Neural progenitor cell (in vitro differentiated cells): ENCODE measurements around the gene SF3B2. TPM values are rescaled to one million over a fixed set of nuclear protein-coding genes. Genes with fewer than 3 reads are reported as not detected.

ENCODE experiments used
- DNase-seq: peaks from one replicate; pipeline ENCODE4 v3.0.0-alpha.2; 2016; ENCODE audit warnings: low spot score
- H2AFZ ChIP-seq: fragments of 200-600 bp; sonication (generic); replicated peaks from 2 replicates; pipeline ENCODE4 v1.6.1; 2016; ENCODE audit warnings: antibody characterized with exemption
- H3F3A ChIP-seq: fragments of 200-600 bp; sonication (generic); 2 replicates; pipeline ENCODE4 v1.6.1; 2016; ENCODE audit warnings: antibody characterized with exemption, low read depth
- H3K27ac ChIP-seq: fragments of 200-600 bp; sonication (generic); 2 replicates; pipeline ENCODE4 v1.5.1; 2016; ENCODE audit warnings: mild to moderate bottlenecking
- H3K27me3 ChIP-seq: fragments of 200-600 bp; sonication (generic); 2 replicates; pipeline ENCODE4 v1.6.1; 2016; ENCODE audit warnings: mild to moderate bottlenecking, moderate library complexity
- H3K36me3 ChIP-seq: fragments of 200-600 bp; sonication (generic); 2 replicates; pipeline ENCODE4 v1.5.1; 2016
- H3K4me1 ChIP-seq: fragments of 200-600 bp; sonication (generic); 2 replicates; pipeline ENCODE4 v1.6.1; 2016; ENCODE audit warnings: mixed run types
- H3K4me2 ChIP-seq: fragments of 200-600 bp; sonication (generic); 2 replicates; pipeline ENCODE4 v1.6.1; 2016
- H3K4me3 ChIP-seq: fragments of 200-600 bp; sonication (generic); 2 replicates; pipeline ENCODE4 v1.5.1; 2016
- H3K79me2 ChIP-seq: fragments of 200-600 bp; sonication (generic); 2 replicates; pipeline ENCODE4 v1.6.1; 2016; ENCODE audit warnings: low read depth
- H3K9ac ChIP-seq: fragments of 200-600 bp; sonication (generic); 2 replicates; pipeline ENCODE4 v1.6.1; 2016
- H3K9me3 ChIP-seq: fragments of 200-600 bp; sonication (generic); 2 replicates; pipeline ENCODE4 v1.5.1; 2016; ENCODE audit warnings: low read depth
- H4K20me1 ChIP-seq: fragments of 200-600 bp; sonication (generic); 2 replicates; pipeline ENCODE4 v1.6.1; 2016; ENCODE audit warnings: low read depth
- H3K27ac Mint-ChIP-seq: 3 replicates; pipeline ENCODE4 v1.8.0; 2021; ENCODE audit warnings: mixed read lengths
- H3K27me3 Mint-ChIP-seq: 2 replicates; pipeline ENCODE4 v1.8.0; 2022; ENCODE audit warnings: low read depth, mild to moderate bottlenecking, inconsistent platforms, moderate library complexity, mixed read lengths; ENCODE audit not compliant: insufficient read depth
- H3K36me3 Mint-ChIP-seq: 3 replicates; pipeline ENCODE4 v1.8.0; 2021; ENCODE audit warnings: mixed read lengths
- H3K4me1 Mint-ChIP-seq: 3 replicates; pipeline ENCODE4 v1.8.0; 2021; ENCODE audit warnings: mixed read lengths
- H3K4me3 Mint-ChIP-seq: 3 replicates; pipeline ENCODE4 v1.8.0; 2021; ENCODE audit warnings: mild to moderate bottlenecking, moderate library complexity, mixed read lengths
- H3K9me3 Mint-ChIP-seq: 3 replicates; pipeline ENCODE4 v1.8.0; 2020; ENCODE audit warnings: mixed read lengths
- EZH2 ChIP-seq: fragments of 200-600 bp; sonication (generic); IDR thresholded peaks from 2 replicates; pipeline ENCODE4 v1.6.1; 2017; ENCODE audit warnings: antibody characterized with exemption, mild to moderate bottlenecking, moderate library complexity
- EZH2phosphoT487 ChIP-seq: fragments of 200-600 bp; sonication (generic); IDR thresholded peaks from 2 replicates; pipeline ENCODE4 v1.6.1; 2017; ENCODE audit warnings: antibody characterized with exemption
- total RNA-seq: library from RNA; depleted of rRNA; stranded (reverse); fragments of >200 nt; gene quantifications from 2 replicates; pipeline ENCODE4 v1.2.3, GENCODE V29; 2015; ENCODE audit warnings: low replicate concordance
- TF ChIP-seq, protein P1 (sequence below): fragments of 200-600 bp; sonication (generic); IDR thresholded peaks from 2 replicates; pipeline ENCODE4 v1.5.1; 2017; ENCODE audit warnings: antibody characterized with exemption, mild to moderate bottlenecking

Gene SF3B2
- total RNA-seq, 1 donor from 2014 or later: 198 TPM

DNA sequence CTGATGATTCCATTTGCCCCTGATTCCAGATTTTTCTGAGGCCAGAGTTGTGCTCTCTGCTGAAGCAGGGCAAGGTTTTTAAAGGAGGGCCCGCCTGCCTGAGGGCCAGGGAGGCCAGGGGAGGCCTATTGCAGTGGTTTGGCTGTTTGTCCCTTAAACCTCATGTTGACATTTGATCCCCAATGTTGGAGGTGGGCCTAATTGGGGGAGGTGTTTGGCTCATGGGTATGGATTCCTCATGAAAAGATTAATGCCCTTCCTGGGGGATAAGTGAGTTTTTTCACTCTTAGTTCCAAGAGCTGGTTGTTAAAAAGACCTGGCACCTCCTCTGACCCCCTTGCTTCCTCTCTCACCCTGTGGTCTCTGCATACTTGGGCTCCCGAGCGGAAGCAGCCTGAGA, 12.4 kb upstream of the SF3B2 start:
- Histone ChIP-seq H3F3A (peaks cover 3% of the 10 kb centered on the region), H3K9ac (no peak overlapping the region), H3K4me2 (no peak overlapping the region), H2AFZ (no peak overlapping the region), H3K9me3 (no peaks in the 10 kb centered on the region), H3K27me3 (no peaks in the 10 kb centered on the region), H4K20me1 (no peaks in the 10 kb centered on the region), H3K27ac (no peak overlapping the region), H3K79me2 (peaks cover 4% of the 10 kb centered on the region), H3K4me1 (peaks cover 2% of the 10 kb centered on the region), H3K4me3 (no peak overlapping the region), H3K36me3 (peaks cover 4% of the 10 kb centered on the region)
- TF ChIP-seq EZH2phosphoT487: no peak
- TF ChIP-seq, protein P1, sequence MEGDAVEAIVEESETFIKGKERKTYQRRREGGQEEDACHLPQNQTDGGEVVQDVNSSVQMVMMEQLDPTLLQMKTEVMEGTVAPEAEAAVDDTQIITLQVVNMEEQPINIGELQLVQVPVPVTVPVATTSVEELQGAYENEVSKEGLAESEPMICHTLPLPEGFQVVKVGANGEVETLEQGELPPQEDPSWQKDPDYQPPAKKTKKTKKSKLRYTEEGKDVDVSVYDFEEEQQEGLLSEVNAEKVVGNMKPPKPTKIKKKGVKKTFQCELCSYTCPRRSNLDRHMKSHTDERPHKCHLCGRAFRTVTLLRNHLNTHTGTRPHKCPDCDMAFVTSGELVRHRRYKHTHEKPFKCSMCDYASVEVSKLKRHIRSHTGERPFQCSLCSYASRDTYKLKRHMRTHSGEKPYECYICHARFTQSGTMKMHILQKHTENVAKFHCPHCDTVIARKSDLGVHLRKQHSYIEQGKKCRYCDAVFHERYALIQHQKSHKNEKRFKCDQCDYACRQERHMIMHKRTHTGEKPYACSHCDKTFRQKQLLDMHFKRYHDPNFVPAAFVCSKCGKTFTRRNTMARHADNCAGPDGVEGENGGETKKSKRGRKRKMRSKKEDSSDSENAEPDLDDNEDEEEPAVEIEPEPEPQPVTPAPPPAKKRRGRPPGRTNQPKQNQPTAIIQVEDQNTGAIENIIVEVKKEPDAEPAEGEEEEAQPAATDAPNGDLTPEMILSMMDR: no peak
- TF ChIP-seq EZH2: no peak
- peaks cover 13% of the 10 kb centered on the region for H3K9me3 Mint-ChIP-seq
- H3K4me3 Mint-ChIP-seq: no peak overlapping the region
- H3K4me1 Mint-ChIP-seq: peaks cover 4% of the 10 kb centered on the region
- peaks cover 4% of the 10 kb centered on the region for H3K27me3 Mint-ChIP-seq
- H3K36me3 Mint-ChIP-seq: no peaks in the 10 kb centered on the region
- DNase-seq: no peak
- no peak overlapping the region for H3K27ac Mint-ChIP-seq

DNA sequence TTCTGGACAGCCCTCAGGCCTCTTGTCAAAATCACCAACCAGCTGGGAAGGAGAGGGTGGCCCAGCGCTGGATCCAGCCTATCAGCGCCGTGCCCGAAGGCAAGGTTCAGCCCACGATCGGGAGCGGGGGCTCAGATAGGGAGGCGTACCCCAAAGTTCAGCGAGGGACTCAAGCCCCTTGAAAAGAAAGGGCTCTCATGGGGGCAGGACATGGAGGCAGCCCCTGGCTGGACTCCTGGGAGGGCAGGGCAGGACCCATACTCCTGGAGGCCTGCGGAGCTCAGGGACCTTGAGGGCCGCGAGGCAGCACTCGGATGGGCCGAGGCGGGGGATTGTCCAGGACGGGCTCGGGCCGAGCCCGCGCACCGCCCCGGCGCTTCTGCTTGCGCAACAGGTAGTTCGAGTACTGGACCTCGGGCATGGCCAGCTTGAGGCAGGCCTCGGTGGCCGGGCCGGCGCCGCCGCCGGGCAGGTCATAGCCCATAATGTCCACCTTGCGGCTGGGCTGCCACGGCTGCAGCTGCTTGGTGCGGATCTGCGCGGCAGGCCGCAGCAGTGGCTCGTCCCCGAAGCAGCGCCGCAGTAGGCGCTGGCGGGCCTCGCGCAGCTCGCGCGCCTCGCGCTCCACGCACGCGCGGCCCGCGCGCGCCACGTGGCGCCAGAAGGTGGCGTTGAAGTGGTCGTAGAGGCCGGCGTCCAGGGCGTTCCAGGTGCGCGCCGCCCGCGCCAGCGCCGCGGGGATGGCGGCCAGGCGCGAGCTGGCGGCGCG, 9.8 kb upstream of the SF3B2 start:
- Mint-ChIP-seq H3K4me1 (peaks cover 7% of the 10 kb centered on the region), H3K9me3 (peaks cover 3% of the 10 kb centered on the region), H3K36me3 (no peaks in the 10 kb centered on the region), H3K27ac (no peak overlapping the region), H3K4me3 (no peak overlapping the region), H3K27me3 (no peaks in the 10 kb centered on the region)
- Histone ChIP-seq H3F3A (peaks cover 16% of the 10 kb centered on the region), H2AFZ (no peak overlapping the region), H3K4me2 (no peak overlapping the region), H3K27me3 (no peaks in the 10 kb centered on the region), H3K4me1 (peaks cover 8% of the 10 kb centered on the region), H4K20me1 (peaks cover 5% of the 10 kb centered on the region), H3K27ac (no peak overlapping the region), H3K9me3 (no peaks in the 10 kb centered on the region), H3K36me3 (peaks cover 4% of the 10 kb centered on the region), H3K79me2 (peaks cover 12% of the 10 kb centered on the region), H3K4me3 (no peak overlapping the region), H3K9ac (no peak overlapping the region)
- DNase-seq: no peak
- no peak for TF ChIP-seq EZH2
- TF ChIP-seq, protein P1: no peak
- TF ChIP-seq EZH2phosphoT487: no peak

DNA sequence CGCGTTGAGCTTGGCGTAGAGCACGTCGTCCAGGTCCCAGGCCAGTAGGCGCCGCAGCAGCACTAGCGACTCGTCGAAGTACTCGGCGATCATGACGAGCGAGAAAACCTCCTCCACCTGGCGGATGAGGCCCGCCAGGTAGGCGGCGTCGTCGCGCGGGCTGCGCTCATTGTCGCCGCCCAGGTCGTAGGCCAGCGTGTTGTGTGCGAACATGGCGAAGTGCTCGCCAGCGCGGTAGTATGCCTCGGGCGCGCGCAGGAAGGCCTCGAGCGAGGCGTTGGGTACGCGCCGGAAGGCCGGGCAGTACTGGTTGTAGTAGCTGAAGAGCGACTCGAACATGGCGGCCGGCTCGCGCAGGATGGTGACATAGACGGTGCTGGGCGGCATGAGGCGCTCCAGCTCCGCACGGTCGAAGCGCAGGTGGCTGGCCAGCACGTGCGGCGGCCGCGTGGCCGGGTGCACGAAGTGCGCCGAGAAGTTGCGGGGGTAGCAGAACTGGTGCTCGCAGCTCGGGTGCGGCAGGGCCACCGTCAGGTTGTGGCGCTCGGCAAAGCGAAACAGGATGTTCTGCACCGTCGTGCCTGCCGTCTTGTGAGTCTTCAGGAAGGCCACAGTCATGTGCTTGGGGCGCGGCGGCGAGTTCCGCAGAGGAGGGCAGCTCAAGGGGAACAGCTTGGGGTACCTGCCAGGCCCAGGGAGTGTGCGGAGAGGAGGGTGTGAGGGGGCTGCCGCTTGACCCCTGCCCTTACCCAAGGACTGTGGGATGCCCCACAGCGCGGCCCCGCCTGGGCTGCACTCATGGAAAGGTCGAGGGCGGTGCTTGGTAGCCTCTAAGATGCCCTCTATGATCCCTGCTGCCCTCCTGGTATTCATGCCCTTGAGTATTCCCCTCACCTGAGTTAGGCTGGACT, 8.9 kb upstream of the SF3B2 start:
- Mint-ChIP-seq H3K4me3 (no peak overlapping the region), H3K36me3 (no peaks in the 10 kb centered on the region), H3K4me1 (peaks cover 14% of the 10 kb centered on the region), H3K27me3 (no peaks in the 10 kb centered on the region), H3K27ac (no peak overlapping the region), H3K9me3 (peaks cover 2% of the 10 kb centered on the region)
- Histone ChIP-seq H4K20me1 (peaks cover 5% of the 10 kb centered on the region), H3K36me3 (peaks cover 4% of the 10 kb centered on the region), H2AFZ (no peak overlapping the region), H3K27me3 (no peaks in the 10 kb centered on the region), H3K27ac (no peak overlapping the region), H3F3A (peaks cover 16% of the 10 kb centered on the region), H3K79me2 (peaks cover 20% of the 10 kb centered on the region), H3K4me1 (peaks cover 14% of the 10 kb centered on the region), H3K4me3 (no peak overlapping the region), H3K9me3 (no peaks in the 10 kb centered on the region), H3K4me2 (no peak overlapping the region), H3K9ac (no peak overlapping the region)
- TF ChIP-seq, protein P1: no peak
- TF ChIP-seq EZH2phosphoT487 (no peak), EZH2 (no peak)
- no peak for DNase-seq
